ENCODE measurements around the gene NFYA. TPM values are rescaled to one million over a fixed set of nuclear protein-coding genes. Genes with fewer than 3 reads are reported as not detected.
A peak's percentile ranks its signal among the peaks of the same experiment; 100 is the strongest.

NFYA gene
- total RNA-seq, 1 experiment from 2014 or later = 23.7 TPM

GRCh38 chr6:41055149-41055548, 17.6 kb upstream of the NFYA start:
- intact Hi-C loops (cut with micrococcal nuclease; ENCODE audit: unreplicated experiment) = no loop called here
- H3K27me3 Mint-ChIP-seq (ENCODE audit: unreplicated experiment) = no peaks in the 10 kb centered on the region
- no peak for TF ChIP-seq CTCF (IDR thresholded peaks at IDR 0.05; ENCODE audit: unreplicated experiment)
- H3K27ac Mint-ChIP-seq (ENCODE audit: unreplicated experiment) = no peak overlapping the region
- H3K36me3 Mint-ChIP-seq (ENCODE audit: insufficient read depth, unreplicated experiment) = no peaks in the 10 kb centered on the region
- no peak for DNase-seq
- H3K9me3 Mint-ChIP-seq (ENCODE audit: low read depth, unreplicated experiment) = no peaks in the 10 kb centered on the region
- CTCF ChIA-PET = interaction anchor here (1.0 to 3.2 kb wide), 2 partner anchors 9 to 15 kb away, joined by 3 to 16 read pairs; partner anchors contain the start of gene UNC5CL
- BruUV-seq (replicated peaks) = no TSS peak
- peaks cover 20% of the 10 kb centered on the region for H3K4me1 Mint-ChIP-seq (ENCODE audit: low read depth, unreplicated experiment)
- no peak overlapping the region for H3K4me3 Mint-ChIP-seq (ENCODE audit: low read depth, unreplicated experiment)

- DNase-seq = no peak
- intact Hi-C loops (cut with micrococcal nuclease; ENCODE audit: unreplicated experiment) = no loop called here
- H3K9me3 Mint-ChIP-seq (ENCODE audit: low read depth, unreplicated experiment) = no peaks in the 10 kb centered on the region
- H3K4me1 Mint-ChIP-seq (ENCODE audit: low read depth, unreplicated experiment) = peaks cover 20% of the 10 kb centered on the region
- CTCF ChIA-PET = interaction anchor here (0.8 to 3.2 kb wide), 2 partner anchors 17 to 637 kb away, joined by 3 to 16 read pairs; partner anchors contain the start of gene UNC5CL
- no peaks in the 10 kb centered on the region for H3K27me3 Mint-ChIP-seq (ENCODE audit: unreplicated experiment)
- no peak for TF ChIP-seq CTCF (IDR thresholded peaks at IDR 0.05; ENCODE audit: unreplicated experiment)
- no peaks in the 10 kb centered on the region for H3K36me3 Mint-ChIP-seq (ENCODE audit: insufficient read depth, unreplicated experiment)
- H3K4me3 Mint-ChIP-seq (ENCODE audit: low read depth, unreplicated experiment) = no peak overlapping the region
- no TSS peak for BruUV-seq (replicated peaks)
- H3K27ac Mint-ChIP-seq (ENCODE audit: unreplicated experiment) = peak overlapping the region; percentile 45
Observed at GRCh38 chr6:41056768-41057490, 15.8 kb upstream of the NFYA start.

GRCh38 chr6:41058783-41059181, 14.0 kb upstream of the NFYA start:
- CTCF ChIA-PET = interaction anchor here (0.7 to 0.8 kb wide), 2 partner anchors 20 to 152 kb away, joined by 3 to 4 read pairs; partner anchors contain the start of gene UNC5CL
- H3K27ac Mint-ChIP-seq (ENCODE audit: unreplicated experiment) = peak overlapping the region; percentile 36
- intact Hi-C loops (cut with micrococcal nuclease; ENCODE audit: unreplicated experiment) = no loop called here
- no peaks in the 10 kb centered on the region for H3K9me3 Mint-ChIP-seq (ENCODE audit: low read depth, unreplicated experiment)
- H3K36me3 Mint-ChIP-seq (ENCODE audit: insufficient read depth, unreplicated experiment) = peaks cover 6% of the 10 kb centered on the region
- no peak for TF ChIP-seq CTCF (IDR thresholded peaks at IDR 0.05; ENCODE audit: unreplicated experiment)
- no peaks in the 10 kb centered on the region for H3K27me3 Mint-ChIP-seq (ENCODE audit: unreplicated experiment)
- H3K4me3 Mint-ChIP-seq (ENCODE audit: low read depth, unreplicated experiment) = no peak overlapping the region
- DNase-seq = no peak
- H3K4me1 Mint-ChIP-seq (ENCODE audit: low read depth, unreplicated experiment) = peaks cover 27% of the 10 kb centered on the region
- no TSS peak for BruUV-seq (replicated peaks)

GRCh38 chr6:41059556-41059955, 13.2 kb upstream of the NFYA start:
- H3K4me1 Mint-ChIP-seq (ENCODE audit: low read depth, unreplicated experiment) = peaks cover 35% of the 10 kb centered on the region
- CTCF ChIA-PET = interaction anchor here (0.7 to 1.0 kb wide), 2 partner anchors 21 to 152 kb away, joined by 3 to 4 read pairs; partner anchors contain the start of gene UNC5CL

More at GRCh38 chr6:41059556-41059955, 13.2 kb upstream of the NFYA start:
- Mint-ChIP-seq H3K9me3 (ENCODE audit: low read depth, unreplicated experiment) (no peaks in the 10 kb centered on the region), H3K27me3 (ENCODE audit: unreplicated experiment) (no peaks in the 10 kb centered on the region), H3K27ac (ENCODE audit: unreplicated experiment) (no peak overlapping the region), H3K4me3 (ENCODE audit: low read depth, unreplicated experiment) (no peak overlapping the region), H3K36me3 (ENCODE audit: insufficient read depth, unreplicated experiment) (peaks cover 6% of the 10 kb centered on the region)
- no peak for DNase-seq
- intact Hi-C loops (cut with micrococcal nuclease; ENCODE audit: unreplicated experiment) = no loop called here
- no peak for TF ChIP-seq CTCF (IDR thresholded peaks at IDR 0.05; ENCODE audit: unreplicated experiment)
- BruUV-seq (replicated peaks) = no TSS peak
